ENCODE results near the gene EREG. TPM values are rescaled to one million over a fixed set of nuclear protein-coding genes. Genes with fewer than 3 reads are reported as not detected.
"Not testable (repeated sequence)": the region's sequence is repeated elsewhere in the genome, so short reads cannot be mapped to it uniquely, and the experiment has no call there.

The EREG gene
- total RNA-seq, 2 experiments from 2014 or later, result 0.58 to 0.59 TPM

DNA sequence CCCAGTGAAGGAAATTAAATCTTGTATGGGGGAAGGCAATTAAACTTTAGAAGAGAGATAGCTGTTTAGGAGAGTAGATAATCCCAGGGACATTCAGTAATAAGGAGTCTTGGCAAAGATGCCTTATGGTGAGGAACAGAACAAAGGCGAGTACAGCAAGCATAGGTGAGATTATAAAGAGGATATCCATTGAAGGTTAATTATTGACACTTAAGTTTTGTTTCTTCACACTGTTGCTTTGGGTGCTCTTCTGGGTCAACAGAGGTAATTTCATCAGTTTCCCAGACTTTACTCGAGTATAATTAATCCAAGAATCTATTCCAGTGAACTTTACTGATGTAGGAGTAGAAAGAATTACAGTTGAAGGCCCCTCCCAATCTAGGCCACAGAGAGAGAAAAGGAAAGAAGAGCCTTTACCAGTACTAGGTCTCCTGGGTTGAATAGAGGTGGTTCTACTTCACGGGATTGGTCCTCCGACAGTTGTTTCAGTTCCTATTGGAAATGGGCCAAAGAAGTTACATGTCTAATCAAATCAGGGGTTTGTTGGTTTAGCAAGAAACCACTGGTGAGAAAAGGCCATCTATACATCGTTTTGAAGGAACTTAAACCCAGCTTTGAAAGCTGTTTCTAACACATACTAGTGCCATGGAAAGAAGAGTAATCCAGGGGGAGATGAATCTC, 29.5 kb upstream of the EREG start:
- peaks cover 5% of the 10 kb centered on the region for H3K9me3 Mint-ChIP-seq
- peaks cover 0 to 4% of the 10 kb centered on the region in 2 experiments for H3K9me3 ChIP-seq (ENCODE audit: control insufficient read depth in 1 of 2, insufficient read depth in 1 of 2, low read length in 2 of 2)
- peak in 3 of 14 experiments; percentile 7 to 31 (median 20) for DNase-seq
- ChIA-PET POLR2A (no interaction called here), CTCF (no interaction called here)
- no peaks in the 10 kb centered on the region for H3K36me3 ChIP-seq (ENCODE audit: insufficient read depth, low read length)
- TF ChIP-seq, protein P1, sequence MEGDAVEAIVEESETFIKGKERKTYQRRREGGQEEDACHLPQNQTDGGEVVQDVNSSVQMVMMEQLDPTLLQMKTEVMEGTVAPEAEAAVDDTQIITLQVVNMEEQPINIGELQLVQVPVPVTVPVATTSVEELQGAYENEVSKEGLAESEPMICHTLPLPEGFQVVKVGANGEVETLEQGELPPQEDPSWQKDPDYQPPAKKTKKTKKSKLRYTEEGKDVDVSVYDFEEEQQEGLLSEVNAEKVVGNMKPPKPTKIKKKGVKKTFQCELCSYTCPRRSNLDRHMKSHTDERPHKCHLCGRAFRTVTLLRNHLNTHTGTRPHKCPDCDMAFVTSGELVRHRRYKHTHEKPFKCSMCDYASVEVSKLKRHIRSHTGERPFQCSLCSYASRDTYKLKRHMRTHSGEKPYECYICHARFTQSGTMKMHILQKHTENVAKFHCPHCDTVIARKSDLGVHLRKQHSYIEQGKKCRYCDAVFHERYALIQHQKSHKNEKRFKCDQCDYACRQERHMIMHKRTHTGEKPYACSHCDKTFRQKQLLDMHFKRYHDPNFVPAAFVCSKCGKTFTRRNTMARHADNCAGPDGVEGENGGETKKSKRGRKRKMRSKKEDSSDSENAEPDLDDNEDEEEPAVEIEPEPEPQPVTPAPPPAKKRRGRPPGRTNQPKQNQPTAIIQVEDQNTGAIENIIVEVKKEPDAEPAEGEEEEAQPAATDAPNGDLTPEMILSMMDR (IDR thresholded peaks at IDR 0.05), result no peak
- H3K36me3 Mint-ChIP-seq (ENCODE audit: low read depth), result no peaks in the 10 kb centered on the region
- intact Hi-C loops (cut with DNase I, micrococcal nuclease), result no loop called here
- no peak overlapping the region for H3K27ac ChIP-seq (ENCODE audit: low read depth in 1 of 2, low read length in 2 of 2)
- no peak overlapping the region for H3K27ac Mint-ChIP-seq
- no peaks in the 10 kb centered on the region for H3K4me1 ChIP-seq (ENCODE audit: insufficient read depth, low read length)
- no peaks in the 10 kb centered on the region for H3K27me3 ChIP-seq (ENCODE audit: control insufficient read depth in 1 of 2, insufficient read depth in 2 of 2, low read length in 2 of 2)
- no peaks in the 10 kb centered on the region for H3K4me1 Mint-ChIP-seq (ENCODE audit: low read depth)
- no peak overlapping the region for H3K4me3 Mint-ChIP-seq
- H3K4me3 ChIP-seq (ENCODE audit: low read length), result no peak overlapping the region
- ATAC-seq (ENCODE audit: poor library complexity), result no peak
- peaks cover 4% of the 10 kb centered on the region for H3K27me3 Mint-ChIP-seq

DNA sequence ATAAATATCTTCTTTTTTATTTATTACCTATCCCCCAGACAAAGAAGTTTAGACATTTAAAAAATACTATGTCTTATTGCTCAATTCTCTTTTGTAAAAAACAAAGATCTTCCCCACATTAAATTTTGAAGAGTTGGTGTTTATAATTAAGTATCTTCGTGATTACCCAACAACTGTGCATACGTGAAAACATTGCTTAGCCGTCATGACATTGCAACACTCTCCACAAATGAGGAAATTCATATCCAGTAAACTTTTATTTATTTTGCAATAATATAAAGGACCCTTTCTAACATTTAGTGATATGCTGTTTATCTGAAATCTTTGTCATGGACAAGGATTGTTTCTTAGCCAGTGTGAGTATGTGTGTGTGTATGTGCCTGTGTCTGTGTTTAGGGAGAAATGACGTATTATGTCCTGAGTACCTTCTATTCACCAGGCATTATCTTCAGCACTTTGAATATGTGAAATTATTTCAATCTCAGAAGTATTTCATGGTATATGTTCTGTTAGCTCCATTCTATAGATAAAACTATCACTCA, 26.1 kb upstream of the EREG start:
- Histone ChIP-seq H3K36me3 (ENCODE audit: insufficient read depth, low read length) (no peaks in the 10 kb centered on the region), H3K4me1 (ENCODE audit: insufficient read depth, low read length) (no peaks in the 10 kb centered on the region), H3K27ac (ENCODE audit: low read depth in 1 of 2, low read length in 2 of 2) (no peak overlapping the region), H3K4me3 (ENCODE audit: low read length) (no peak overlapping the region), H3K9me3 (ENCODE audit: control insufficient read depth in 1 of 2, insufficient read depth in 1 of 2, low read length in 2 of 2) (peaks cover 4 to 7% of the 10 kb centered on the region in 2 experiments), H3K27me3 (ENCODE audit: control insufficient read depth in 1 of 2, insufficient read depth in 2 of 2, low read length in 2 of 2) (no peaks in the 10 kb centered on the region)
- Mint-ChIP-seq H3K4me1 (ENCODE audit: low read depth) (no peaks in the 10 kb centered on the region), H3K9me3 (peaks cover 8% of the 10 kb centered on the region), H3K36me3 (ENCODE audit: low read depth) (no peaks in the 10 kb centered on the region), H3K27me3 (peaks cover 17% of the 10 kb centered on the region), H3K27ac (no peak overlapping the region), H3K4me3 (no peak overlapping the region)
- intact Hi-C loops (cut with DNase I, micrococcal nuclease), result no loop called here
- ATAC-seq (ENCODE audit: poor library complexity) (no peak), DNase-seq (peak in 3 of 14 experiments; percentile 16 to 60 (median 46))
- ChIA-PET CTCF (no interaction called here), POLR2A (no interaction called here)
- TF ChIP-seq, protein P1 (IDR thresholded peaks at IDR 0.05), result no peak

DNA sequence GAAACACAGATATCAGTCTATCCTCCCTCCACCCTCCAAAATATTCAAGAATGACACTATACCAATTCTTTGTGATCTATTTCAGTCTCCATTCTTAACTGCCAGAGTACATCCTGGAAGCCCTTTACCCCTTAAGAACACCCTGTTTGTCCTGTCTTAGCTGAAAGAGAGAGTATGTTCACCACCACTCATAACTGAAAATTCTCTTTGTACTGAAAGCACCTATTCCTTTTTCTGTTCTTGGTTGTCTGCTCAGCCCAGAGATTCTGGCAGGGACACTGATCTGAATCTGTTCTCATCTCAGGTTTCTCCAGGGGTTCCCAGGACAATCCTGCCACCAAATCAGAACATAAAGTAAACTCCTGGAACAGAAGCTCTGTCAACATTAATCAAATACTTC, 25.4 kb upstream of the EREG start:
- CTCF ChIA-PET, result no interaction called here
- H3K4me1 Mint-ChIP-seq (ENCODE audit: low read depth), result no peaks in the 10 kb centered on the region

DNA sequence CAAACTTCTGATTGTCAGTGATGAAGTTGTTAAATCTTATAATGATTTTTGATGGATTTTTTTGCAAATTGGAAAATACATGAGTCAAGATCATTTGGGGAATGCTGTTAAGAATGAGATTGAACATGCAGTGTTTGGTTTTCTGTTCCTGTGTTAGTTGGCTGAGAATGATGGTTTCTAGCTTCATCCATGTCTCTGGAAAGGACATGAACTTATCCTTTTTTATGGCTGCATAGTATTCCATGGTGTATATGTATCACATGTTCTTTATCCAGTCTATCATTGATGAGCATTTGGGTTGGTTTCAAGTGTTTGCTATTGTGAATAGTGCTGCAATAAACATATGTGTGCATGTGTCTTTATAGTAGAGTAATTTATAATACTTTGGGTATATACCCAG, 24.5 kb upstream of the EREG start:
- intact Hi-C loops (cut with DNase I, micrococcal nuclease); POLR2A ChIA-PET; H3K27ac ChIP-seq (ENCODE audit: low read depth in 1 of 2, low read length in 2 of 2); H3K36me3 ChIP-seq (ENCODE audit: insufficient read depth, low read length); H3K4me3 ChIP-seq (ENCODE audit: low read length); H3K4me3 Mint-ChIP-seq; ATAC-seq (ENCODE audit: poor library complexity); DNase-seq; H3K4me1 Mint-ChIP-seq (ENCODE audit: low read depth); H3K36me3 Mint-ChIP-seq (ENCODE audit: low read depth); H3K27ac Mint-ChIP-seq; H3K4me1 ChIP-seq (ENCODE audit: insufficient read depth, low read length); H3K27me3 ChIP-seq (ENCODE audit: control insufficient read depth in 1 of 2, insufficient read depth in 2 of 2, low read length in 2 of 2): not testable (repeated sequence)
- Mint-ChIP-seq H3K9me3 (peaks cover 10% of the 10 kb centered on the region), H3K27me3 (peaks cover 20% of the 10 kb centered on the region)
- CTCF ChIA-PET, result interaction anchor here (1.6 kb wide), 1 partner anchor 22 kb away, joined by 3 read pairs; no protein-coding TSS in a partner anchor
- H3K9me3 ChIP-seq (ENCODE audit: control insufficient read depth in 1 of 2, insufficient read depth in 1 of 2, low read length in 2 of 2), result peaks cover 13% of the 10 kb centered on the region in 2 experiments

More for the DNA sequence above, 25.4 kb upstream of the EREG start:
- peaks cover 17% of the 10 kb centered on the region for H3K27me3 Mint-ChIP-seq
- DNase-seq (no peak), ATAC-seq (ENCODE audit: poor library complexity) (no peak)
- H3K4me3 Mint-ChIP-seq, result no peak overlapping the region
- peaks cover 9% of the 10 kb centered on the region for H3K9me3 Mint-ChIP-seq
- H3K27ac Mint-ChIP-seq, result no peak overlapping the region
- no peaks in the 10 kb centered on the region for H3K36me3 ChIP-seq (ENCODE audit: insufficient read depth, low read length)
- H3K9me3 ChIP-seq (ENCODE audit: control insufficient read depth in 1 of 2, insufficient read depth in 1 of 2, low read length in 2 of 2), result peaks cover 9 to 11% of the 10 kb centered on the region in 2 experiments
- H3K4me3 ChIP-seq (ENCODE audit: low read length), result no peak overlapping the region
- POLR2A ChIA-PET, result no interaction called here
- H3K27me3 ChIP-seq (ENCODE audit: control insufficient read depth in 1 of 2, insufficient read depth in 2 of 2, low read length in 2 of 2), result no peaks in the 10 kb centered on the region
- TF ChIP-seq, protein P1 (IDR thresholded peaks at IDR 0.05), result no peak
- no peak overlapping the region for H3K27ac ChIP-seq (ENCODE audit: low read depth in 1 of 2, low read length in 2 of 2)
- H3K4me1 ChIP-seq (ENCODE audit: insufficient read depth, low read length), result no peaks in the 10 kb centered on the region
- no peaks in the 10 kb centered on the region for H3K36me3 Mint-ChIP-seq (ENCODE audit: low read depth)
- intact Hi-C loops (cut with DNase I, micrococcal nuclease), result no loop called here

Data from CD4-positive, alpha-beta T cell (primary cell).